CD8-positive, alpha-beta T cell (primary cell): ENCODE measurements around the gene RAF1. TPM values are rescaled to one million over a fixed set of nuclear protein-coding genes. Genes with fewer than 3 reads are reported as not detected.

Source experiments
- total RNA-seq, 46 experiments: library from RNA in 2 of 46; stranded (reverse) in 2 of 46; gene quantifications; one replicate each; pipeline ENCODE4 v1.2.3 and lab custom pipeline; 2021 to 2026

The RAF1 gene
- total RNA-seq, 2 experiments from 2014 or later = 156 to 159 TPM

Other genes with a start within 250 kb of the RAF1 start
- gene TSEN2, start 179.6 kb downstream of the RAF1 start, total RNA-seq = 1 to 10 TPM; 5.1 to 6.1 TPM
- not detected for gene MKRN2OS, start 118.6 kb downstream of the RAF1 start, total RNA-seq
- 10 to 100 TPM; 24.8 to 25.5 TPM for gene MKRN2, start 107.0 kb downstream of the RAF1 start, total RNA-seq
- not detected for gene TMEM40, start 95.1 kb upstream of the RAF1 start, total RNA-seq
- gene CAND2, start 132.6 kb upstream of the RAF1 start, total RNA-seq = 1 to 10 TPM in 1 of 2 experiments, under 1 TPM in 1; 0.92 to 1.1 TPM
- gene RPL32, start 177.4 kb upstream of the RAF1 start, total RNA-seq = 1,000 to 10,000 TPM; 4,188 to 4,224 TPM